KOPT-K1 (cell line): Measurements from ENCODE around the gene DOCK3.
"Not testable (repeated sequence)": the region's sequence is repeated elsewhere in the genome, so short reads cannot be mapped to it uniquely, and the experiment has no call there.

Experiments
- H3K27ac ChIP-seq: fragments of 200-600 bp; sonication (generic); 2 replicates; pipeline ENCODE4 v1.5.1; 2016; ENCODE audit warnings: antibody characterized with exemption, mild to moderate bottlenecking, low read depth, low read length; ENCODE audit not compliant: poor library complexity, severe bottlenecking
- H3K36me3 ChIP-seq: fragments of 200-600 bp; sonication (generic); 2 replicates; pipeline ENCODE4 v1.5.1; 2017; ENCODE audit warnings: antibody characterized with exemption, mild to moderate bottlenecking, low read length, moderate library complexity; ENCODE audit not compliant: insufficient read depth
- H3K9me3 ChIP-seq: fragments of 200-600 bp; sonication (generic); 2 replicates; pipeline ENCODE4 v1.5.1; 2017; ENCODE audit warnings: antibody characterized with exemption, low read length, mild to moderate bottlenecking; ENCODE audit not compliant: insufficient read depth, poor library complexity, severe bottlenecking

DOCK3 gene

DNA sequence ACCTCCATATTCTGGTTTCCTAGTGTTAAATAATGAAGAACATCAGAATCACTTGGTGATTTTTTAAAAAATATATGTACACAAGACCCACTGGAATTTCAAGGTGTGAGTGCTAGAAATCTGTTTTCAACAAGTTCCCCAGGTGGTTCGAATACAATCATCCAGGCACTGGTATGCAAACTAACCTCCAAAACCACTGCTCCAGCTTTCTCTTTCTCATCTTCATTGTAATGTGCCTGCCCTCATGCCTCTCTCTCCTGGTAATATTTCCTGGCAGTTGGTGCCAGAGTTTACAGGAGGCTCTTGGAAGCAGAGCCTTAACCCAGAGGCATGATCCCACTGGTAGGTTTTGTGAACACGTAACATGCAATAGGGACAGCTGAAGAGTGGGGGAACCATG is 547.2 kb downstream of the DOCK3 start:
- no peaks in the 10 kb centered on the region for H3K9me3 ChIP-seq
- no peaks in the 10 kb centered on the region for H3K36me3 ChIP-seq
- no peak overlapping the region for H3K27ac ChIP-seq

DNA sequence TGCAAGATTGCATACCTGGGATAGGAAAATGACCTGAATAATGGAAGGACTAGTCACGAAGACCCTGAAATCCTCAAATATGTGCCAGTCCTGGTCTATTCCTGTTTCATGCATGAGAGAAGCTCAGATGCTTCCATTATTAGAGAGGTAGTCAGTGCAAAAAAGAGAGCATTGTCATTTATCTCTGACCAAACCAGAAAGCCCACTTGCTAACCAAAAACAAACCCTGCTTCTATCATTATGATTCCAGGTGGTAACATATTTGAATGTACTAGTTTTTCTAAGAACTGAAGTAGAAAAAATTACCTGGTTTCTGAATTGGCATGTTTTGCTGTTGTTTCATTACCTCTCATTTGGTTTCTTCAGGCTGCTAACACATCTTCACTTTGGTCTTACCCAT is 549.6 kb downstream of the DOCK3 start:
- no peak overlapping the region for H3K27ac ChIP-seq
- no peaks in the 10 kb centered on the region for H3K9me3 ChIP-seq
- H3K36me3 ChIP-seq: no peaks in the 10 kb centered on the region

DNA sequence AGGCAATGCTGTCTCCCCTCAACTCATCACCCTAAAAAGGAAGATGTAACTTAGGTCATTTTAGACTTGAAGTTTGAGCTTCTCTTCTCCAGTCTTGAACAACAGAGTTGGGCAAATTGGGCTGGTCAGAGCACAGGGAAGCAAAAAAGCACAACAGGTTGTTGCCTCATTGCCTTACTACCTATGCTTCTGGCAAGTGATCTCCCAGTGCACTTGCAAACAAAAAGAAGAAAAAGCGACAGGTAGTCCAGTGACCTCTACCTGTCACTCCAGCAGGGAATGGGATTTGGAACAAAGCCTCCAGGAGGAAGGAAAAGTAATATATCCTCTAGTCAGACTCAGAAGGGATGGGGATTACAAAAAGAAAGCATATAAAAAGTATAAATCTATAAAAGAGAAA is 550.1 kb downstream of the DOCK3 start:
- Histone ChIP-seq H3K9me3 (no peaks in the 10 kb centered on the region), H3K27ac (no peak overlapping the region), H3K36me3 (no peaks in the 10 kb centered on the region)

DNA sequence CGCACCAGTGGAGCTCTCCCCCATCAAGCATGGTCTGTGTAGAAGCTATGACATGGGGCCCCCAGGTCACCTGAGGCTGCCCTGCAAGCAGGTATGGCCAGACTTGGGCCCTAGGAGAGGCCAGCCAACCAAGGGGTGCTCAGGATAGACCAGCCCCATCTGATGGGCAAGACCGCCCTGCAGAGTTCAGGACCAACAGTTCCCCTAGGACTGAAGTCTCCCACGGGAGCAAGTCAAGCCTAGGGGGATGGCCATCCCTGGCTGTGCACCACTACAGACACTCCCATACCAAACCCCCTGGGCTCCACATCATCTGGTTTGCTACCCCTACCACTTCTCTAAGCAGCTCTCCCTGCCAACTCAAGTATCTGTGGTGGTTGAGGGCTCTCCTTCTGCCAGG is 568.2 kb downstream of the DOCK3 start:
- Histone ChIP-seq H3K9me3 (peaks cover 5% of the 10 kb centered on the region), H3K36me3 (no peaks in the 10 kb centered on the region), H3K27ac (no peak overlapping the region)

DNA sequence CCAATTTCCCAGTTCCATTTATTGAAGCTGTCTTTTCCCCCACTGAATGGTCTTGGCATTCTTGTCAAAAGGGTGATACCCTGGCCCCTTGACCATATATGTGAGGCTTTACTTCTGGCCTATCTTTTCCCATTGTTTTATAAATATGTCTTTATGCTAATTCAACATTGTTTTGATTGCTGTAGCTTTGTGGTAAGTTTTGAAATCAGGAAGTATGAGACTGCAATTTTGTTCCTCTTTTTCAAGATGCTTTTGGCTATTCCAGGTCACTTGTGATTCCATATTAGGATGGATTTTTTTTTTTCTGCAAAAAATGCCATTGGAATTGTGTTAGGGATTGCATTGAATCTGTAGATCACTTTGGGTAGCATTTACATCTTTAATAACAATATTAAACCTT is 569.2 kb downstream of the DOCK3 start:
- H3K36me3 ChIP-seq: no peaks in the 10 kb centered on the region
- no peak overlapping the region for H3K27ac ChIP-seq
- peaks cover 7% of the 10 kb centered on the region for H3K9me3 ChIP-seq

DNA sequence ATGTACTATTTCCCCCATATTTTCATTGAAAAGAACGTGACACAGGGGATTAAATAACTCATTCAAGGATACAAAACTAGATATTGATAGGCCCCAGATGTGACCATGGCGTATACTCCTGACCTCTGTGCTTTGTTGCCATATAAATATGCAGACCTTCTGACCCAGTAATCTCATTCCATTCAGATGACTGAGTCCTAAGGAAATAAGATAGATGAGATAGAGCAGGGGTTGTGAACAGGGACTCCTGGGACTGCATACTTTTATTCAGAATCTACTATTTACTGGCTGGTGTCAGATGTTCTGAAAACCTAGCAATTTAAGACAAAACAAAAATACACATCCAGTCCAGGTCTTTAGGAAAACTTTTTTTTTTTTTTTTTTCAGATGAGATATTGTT is 571.1 kb downstream of the DOCK3 start:
- H3K36me3 ChIP-seq: no peaks in the 10 kb centered on the region
- peaks cover 7% of the 10 kb centered on the region for H3K9me3 ChIP-seq
- H3K27ac ChIP-seq: no peak overlapping the region

DNA sequence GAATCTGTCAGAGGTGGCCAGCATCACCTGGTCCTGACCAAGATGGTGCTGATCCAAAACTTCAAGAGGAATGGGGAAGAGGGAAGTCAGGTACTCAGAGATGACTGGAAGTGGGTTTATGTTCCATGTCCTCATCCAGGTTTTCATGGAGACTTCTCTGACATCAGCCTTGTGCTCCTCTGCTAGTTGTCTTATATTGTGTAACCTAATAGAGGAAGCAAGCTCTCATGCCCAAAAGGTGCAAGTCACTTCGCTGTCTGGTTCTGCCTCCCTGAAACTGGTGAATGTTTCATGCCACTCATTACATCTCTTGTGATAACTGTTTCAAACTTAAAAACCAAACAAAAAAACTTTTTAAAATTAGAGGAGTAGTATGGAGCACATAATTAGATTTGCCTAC is 583.1 kb downstream of the DOCK3 start:
- Histone ChIP-seq H3K27ac (no peak overlapping the region), H3K9me3 (no peaks in the 10 kb centered on the region), H3K36me3 (no peaks in the 10 kb centered on the region)

DNA sequence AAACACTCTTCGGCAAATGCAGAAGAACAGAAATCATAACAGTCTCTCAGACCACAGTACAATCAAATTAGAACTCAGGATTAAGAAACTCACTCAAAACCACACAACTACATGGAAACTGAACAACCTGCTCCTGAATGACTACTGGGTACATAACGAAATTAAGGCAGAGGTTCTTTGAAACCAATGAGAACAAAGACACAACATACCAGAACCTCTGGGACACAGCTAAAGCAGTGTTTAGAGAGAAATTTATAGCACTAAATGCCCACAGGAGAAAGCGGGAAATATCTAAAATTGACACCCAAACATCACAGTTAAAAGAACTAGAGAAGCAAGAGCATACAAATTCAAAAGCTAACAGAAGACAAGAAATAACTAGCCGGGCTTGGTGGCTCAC is 589.4 kb downstream of the DOCK3 start:
- not testable (repeated sequence) for H3K27ac ChIP-seq, H3K36me3 ChIP-seq, H3K9me3 ChIP-seq

DNA sequence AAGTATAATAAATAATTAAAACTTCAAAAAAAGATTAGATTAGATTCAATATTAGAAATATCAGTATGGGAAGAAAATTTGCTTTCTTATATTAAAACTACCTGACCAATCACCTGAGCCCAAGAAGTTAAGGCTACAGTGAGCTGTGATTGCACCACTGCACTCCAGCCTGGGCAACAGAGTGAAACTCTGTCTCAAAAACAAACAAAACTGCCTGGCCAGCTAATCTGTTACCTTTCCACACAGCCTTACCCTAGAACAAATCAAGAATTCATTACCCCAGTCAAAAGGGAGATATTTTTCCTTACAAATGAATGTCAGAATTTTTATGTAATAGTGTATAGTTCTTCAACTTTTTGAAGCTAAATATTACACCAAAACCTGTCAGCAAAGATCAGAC is 593.4 kb downstream of the DOCK3 start:
- Histone ChIP-seq H3K36me3 (no peaks in the 10 kb centered on the region), H3K9me3 (no peaks in the 10 kb centered on the region), H3K27ac (no peak overlapping the region)

DNA sequence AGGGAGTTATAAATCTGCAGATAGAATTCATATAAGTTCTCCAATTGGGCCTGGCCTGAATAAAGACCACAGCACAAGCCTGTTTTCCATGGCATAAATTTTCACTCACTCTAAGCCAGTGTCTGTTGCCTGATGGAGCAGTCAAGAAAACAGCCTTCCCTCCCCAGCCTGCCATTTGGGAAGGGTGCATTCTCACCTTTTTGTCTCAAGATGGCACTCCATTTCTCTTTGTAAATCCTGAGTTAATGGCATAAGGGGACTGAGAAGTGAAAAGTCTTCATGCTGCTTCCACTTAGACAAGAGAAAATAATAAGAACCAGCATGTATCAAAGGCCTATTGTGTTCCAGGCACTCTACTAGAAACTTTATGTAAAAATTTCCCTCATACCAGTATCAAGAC is 594.7 kb downstream of the DOCK3 start:
- Histone ChIP-seq H3K36me3 (no peaks in the 10 kb centered on the region), H3K9me3 (no peaks in the 10 kb centered on the region), H3K27ac (no peak overlapping the region)

DNA sequence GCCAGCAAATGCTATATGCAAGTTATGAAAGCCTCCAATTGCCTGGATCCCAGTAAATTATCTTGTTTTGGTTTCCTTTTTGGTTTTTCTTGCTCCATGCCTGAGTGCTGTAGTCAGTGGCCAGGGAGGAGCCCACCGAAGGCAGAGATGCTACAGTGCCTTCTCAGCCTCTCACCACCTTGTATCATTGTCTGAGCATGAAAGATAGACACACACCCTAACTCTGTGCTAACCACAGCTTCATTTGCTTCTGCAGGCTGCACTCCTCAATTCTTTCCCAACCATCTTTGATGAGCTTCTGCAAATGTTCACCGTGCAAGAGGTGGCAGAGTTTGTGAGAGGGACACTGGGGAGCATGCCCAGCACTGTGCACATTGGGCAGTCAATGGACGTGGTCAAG is 595.8 kb downstream of the DOCK3 start:
- Histone ChIP-seq H3K27ac (no peak overlapping the region), H3K9me3 (no peaks in the 10 kb centered on the region), H3K36me3 (no peaks in the 10 kb centered on the region)

DNA sequence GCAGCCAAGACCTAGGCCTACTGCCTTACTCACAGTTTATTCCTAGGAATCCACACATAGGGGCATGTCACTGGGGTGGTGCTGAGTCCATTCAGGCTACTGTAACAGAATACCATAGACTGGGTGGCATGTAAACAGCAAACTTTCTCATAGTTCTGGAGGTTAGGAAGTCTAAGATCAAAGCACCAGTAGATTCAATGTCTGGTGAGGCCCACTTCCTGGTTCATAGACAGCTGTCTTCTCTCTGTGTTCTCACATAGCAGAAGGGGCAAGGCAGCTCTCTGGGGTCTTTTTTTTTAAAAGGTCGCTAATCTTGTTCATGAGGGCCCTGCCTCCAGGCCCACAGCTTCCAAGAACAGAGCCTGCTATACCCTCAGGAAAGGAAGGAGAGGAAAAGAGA is 596.4 kb downstream of the DOCK3 start:
- Histone ChIP-seq H3K9me3 (no peaks in the 10 kb centered on the region), H3K36me3 (no peaks in the 10 kb centered on the region), H3K27ac (no peak overlapping the region)

DNA sequence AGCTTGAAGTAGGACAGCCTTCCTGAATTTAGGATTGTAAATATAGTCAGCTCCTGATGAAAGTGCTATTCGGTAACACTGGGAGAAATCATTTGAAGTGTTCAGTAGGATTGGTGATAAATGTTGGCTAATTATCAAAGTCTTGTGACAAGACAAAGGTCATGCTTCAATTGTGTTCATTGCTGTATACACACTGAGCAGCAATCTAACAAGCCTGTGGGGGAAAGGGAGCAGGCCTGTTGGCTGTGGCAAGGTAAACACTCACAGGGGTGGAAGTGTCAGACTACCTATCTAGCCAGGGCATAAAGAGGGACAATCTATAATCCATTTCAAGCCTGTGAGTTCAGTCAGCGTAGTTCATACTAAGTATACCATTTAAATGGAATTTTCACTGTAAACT is 599.3 kb downstream of the DOCK3 start:
- no peaks in the 10 kb centered on the region for H3K36me3 ChIP-seq
- no peaks in the 10 kb centered on the region for H3K9me3 ChIP-seq

DNA sequence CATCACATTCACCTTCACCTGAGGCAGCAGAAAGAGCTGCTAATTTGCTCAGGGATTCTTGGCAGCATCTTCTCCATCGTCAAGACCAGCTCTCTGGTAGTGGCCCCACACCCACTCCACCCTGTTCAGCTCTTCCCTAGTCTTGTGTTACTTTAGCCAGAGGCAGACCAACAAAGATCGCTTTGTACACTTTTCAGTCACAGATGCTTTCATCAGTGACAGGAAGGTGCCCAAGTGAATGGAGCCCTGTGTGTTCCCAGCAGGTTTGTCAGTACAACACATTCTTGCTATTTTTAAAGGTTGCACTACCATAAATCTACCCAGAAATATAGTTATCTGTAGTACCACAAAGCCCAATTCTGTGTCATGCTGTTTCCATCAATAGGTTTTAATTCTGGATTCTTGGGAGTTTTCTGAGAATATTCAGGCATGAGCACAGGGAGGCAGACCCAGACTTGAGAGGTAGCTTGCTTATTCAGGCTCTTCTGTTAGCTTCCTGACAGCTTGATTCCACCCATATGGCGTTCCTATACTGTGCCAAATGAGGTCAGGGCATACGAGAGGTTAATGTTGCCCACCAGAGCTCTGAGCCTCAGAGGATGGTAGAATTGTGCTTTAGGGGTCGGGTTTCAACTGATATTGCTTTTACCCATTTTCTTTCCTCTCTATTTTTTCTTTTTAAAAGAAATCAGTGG is 600.5 kb downstream of the DOCK3 start:
- H3K9me3 ChIP-seq: no peaks in the 10 kb centered on the region
- H3K27ac ChIP-seq: no peak overlapping the region
- no peaks in the 10 kb centered on the region for H3K36me3 ChIP-seq

More for the DNA sequence above, 599.3 kb downstream of the DOCK3 start:
- no peak overlapping the region for H3K27ac ChIP-seq

DNA sequence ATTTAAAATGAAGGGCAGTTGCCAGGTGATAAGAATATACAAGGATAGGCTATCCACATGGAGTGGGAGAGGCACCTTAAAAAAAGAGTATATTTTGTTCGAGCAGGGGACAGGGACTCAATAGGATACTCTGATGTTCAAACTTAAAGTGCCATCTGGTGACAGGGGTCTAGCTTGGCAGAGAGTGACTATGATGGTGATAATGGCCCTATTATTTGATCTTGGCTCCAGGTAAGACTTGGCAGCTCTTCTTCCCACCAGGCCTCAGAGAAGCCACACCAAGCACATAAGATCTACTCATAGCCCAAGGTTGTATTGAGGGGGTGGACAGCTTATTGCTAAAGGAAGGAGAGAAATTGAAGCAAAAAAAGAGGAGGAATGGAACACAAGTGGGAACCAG is 601.3 kb downstream of the DOCK3 start:
- Histone ChIP-seq H3K9me3 (no peaks in the 10 kb centered on the region), H3K27ac (no peak overlapping the region), H3K36me3 (no peaks in the 10 kb centered on the region)

DNA sequence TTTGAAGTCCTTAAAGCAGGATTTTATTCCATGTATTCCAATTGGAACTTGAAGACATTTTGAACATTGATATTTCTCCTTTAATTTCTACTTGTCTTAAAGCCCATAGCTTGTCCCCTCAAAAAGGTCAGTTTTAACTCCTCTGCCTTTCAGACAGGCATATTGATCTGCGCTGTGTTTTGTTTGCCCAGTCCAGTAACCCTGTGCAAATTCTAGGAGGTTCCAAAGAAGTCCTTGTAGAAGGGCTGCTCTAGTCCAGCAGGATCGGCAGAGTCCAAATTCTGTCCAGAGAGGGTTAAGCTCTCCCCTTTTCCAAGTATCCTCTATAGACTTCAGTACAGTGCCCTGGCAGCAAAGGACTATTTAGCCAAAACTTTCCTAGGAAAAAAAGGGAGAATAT is 604.7 kb downstream of the DOCK3 start:
- no peaks in the 10 kb centered on the region for H3K9me3 ChIP-seq
- H3K36me3 ChIP-seq: no peaks in the 10 kb centered on the region
- no peak overlapping the region for H3K27ac ChIP-seq
